ENCODE results near the gene SELENOI. TPM values are rescaled to one million over a fixed set of nuclear protein-coding genes. Genes with fewer than 3 reads are reported as not detected.

SELENOI gene
- total RNA-seq (9.1 TPM), polyA plus RNA-seq (4.6 TPM)
- long read RNA-seq, donor 1, result 0 reads
- long read RNA-seq, donor 2, full-length matches to known transcripts, result 3 of 3 reads
- long read RNA-seq, donor 2, partial matches to known transcripts, result 0 of 3 reads
- long read RNA-seq, donor 2, other reads (novel, unspliced or antisense), result 0 of 3 reads
- long read RNA-seq, donor 3, full-length matches to known transcripts, result 3 of 3 reads
- long read RNA-seq, donor 3, partial matches to known transcripts, result 0 of 3 reads
- long read RNA-seq, donor 3, other reads (novel, unspliced or antisense), result 0 of 3 reads
- long read RNA-seq, donor 4, full-length matches to known transcripts, result 1 of 1 reads
- long read RNA-seq, donor 4, partial matches to known transcripts, result 0 of 1 reads
- long read RNA-seq, donor 4, other reads (novel, unspliced or antisense), result 0 of 1 reads
- long read RNA-seq, donor 5, full-length matches to known transcripts, result 1 of 1 reads
- long read RNA-seq, donor 5, partial matches to known transcripts, result 0 of 1 reads
- long read RNA-seq, donor 5, other reads (novel, unspliced or antisense), result 0 of 1 reads
- long read RNA-seq, donor 6, result 0 reads
- long read RNA-seq, donor 7, result 0 reads
- long read RNA-seq, donor 8, result 0 reads
- long read RNA-seq, donor 9, result 0 reads
- long read RNA-seq, donor 10, partial matches to known transcripts, result 0 of 1 reads
- long read RNA-seq, donor 10, other reads (novel, unspliced or antisense), result 0 of 1 reads

- WGBS, result under 1% methylated on average over 80 of the region's 80 CpGs
- peak within 1 kb of the TSS; percentile 57 to 84 for H3K4me3 ChIP-seq (ENCODE audit: low read length in 2 of 2)
- peak within 1 kb of the TSS; percentile 95 to 96 for H3K27ac ChIP-seq (ENCODE audit: low read depth in 1 of 2, low read length in 1 of 2)
- H3K4me1 ChIP-seq (ENCODE audit: control insufficient read depth in 2 of 2, insufficient read depth in 2 of 2, low read length in 2 of 2), result peaks cover 7 to 17% of the 10 kb centered on the region in 2 donors
- H3K27me3 ChIP-seq (ENCODE audit: control insufficient read depth in 2 of 2, insufficient read depth in 1 of 2, low read length in 1 of 2), result no peaks in the 10 kb centered on the region
- H3K36me3 ChIP-seq (ENCODE audit: control insufficient read depth in 2 of 2, insufficient read depth in 2 of 2, low read length in 1 of 2), result no peaks in the 10 kb centered on the region
- peak; percentile 98 to 100 (median 99) for DNase-seq (ENCODE audit: low read depth in 6 of 9, low spot score in 9 of 9)
- no peaks in the 10 kb centered on the region for H3K9me3 ChIP-seq (ENCODE audit: control insufficient read depth in 2 of 2, insufficient read depth in 1 of 2, low read length in 1 of 2)
Observed at GRCh38 chr2:26345545-26346453, at the start of gene SELENOI. TSS of gene SELENOI (plus strand) at chr2:26346143. CDS start at chr2:26346233, 90 bp downstream.

- Histone ChIP-seq H3K9me3 (ENCODE audit: control insufficient read depth in 2 of 2, insufficient read depth in 1 of 2, low read length in 1 of 2) (no peaks in the 10 kb centered on the region), H3K4me3 (ENCODE audit: low read length in 2 of 2) (no peak overlapping the region), H3K36me3 (ENCODE audit: control insufficient read depth in 2 of 2, insufficient read depth in 2 of 2, low read length in 1 of 2) (no peaks in the 10 kb centered on the region), H3K27me3 (ENCODE audit: control insufficient read depth in 2 of 2, insufficient read depth in 1 of 2, low read length in 1 of 2) (peaks cover 2 to 15% of the 10 kb centered on the region in 2 donors), H3K27ac (ENCODE audit: low read depth in 1 of 2, low read length in 1 of 2) (no peak overlapping the region), H3K4me1 (ENCODE audit: control insufficient read depth in 2 of 2, insufficient read depth in 2 of 2, low read length in 2 of 2) (peaks cover 0 to 19% of the 10 kb centered on the region in 2 donors)
- DNase-seq (ENCODE audit: low read depth in 6 of 9, low spot score in 9 of 9), result no peak
- WGBS, result 92% methylated on average over 3 of the region's 3 CpGs
Observed at GRCh38 chr2:26297061-26297460, 48.9 kb upstream of the SELENOI start.

- Histone ChIP-seq H3K9me3 (ENCODE audit: control insufficient read depth in 2 of 2, insufficient read depth in 1 of 2, low read length in 1 of 2) (no peaks in the 10 kb centered on the region), H3K4me3 (ENCODE audit: low read length in 2 of 2) (peak overlapping the region; percentile 61 to 70), H3K27me3 (ENCODE audit: control insufficient read depth in 2 of 2, insufficient read depth in 1 of 2, low read length in 1 of 2) (peaks cover 2 to 15% of the 10 kb centered on the region in 2 donors), H3K4me1 (ENCODE audit: control insufficient read depth in 2 of 2, insufficient read depth in 2 of 2, low read length in 2 of 2) (peaks cover 0 to 19% of the 10 kb centered on the region in 2 donors), H3K36me3 (ENCODE audit: control insufficient read depth in 2 of 2, insufficient read depth in 2 of 2, low read length in 1 of 2) (no peaks in the 10 kb centered on the region), H3K27ac (ENCODE audit: low read depth in 1 of 2, low read length in 1 of 2) (peak overlapping the region; percentile 80 to 87)
- WGBS, result 25% methylated on average over 17 of the region's 17 CpGs
- DNase-seq (ENCODE audit: low read depth in 6 of 9, low spot score in 9 of 9), result peak in 1 of 9 donors; percentile 6
Observed at GRCh38 chr2:26298286-26298637, 47.7 kb upstream of the SELENOI start.

- peak overlapping the region; percentile 80 to 87 for H3K27ac ChIP-seq (ENCODE audit: low read depth in 1 of 2, low read length in 1 of 2)
- H3K4me1 ChIP-seq (ENCODE audit: control insufficient read depth in 2 of 2, insufficient read depth in 2 of 2, low read length in 2 of 2), result peaks cover 0 to 19% of the 10 kb centered on the region in 2 donors
Observed at GRCh38 chr2:26298638-26299393, 47.1 kb upstream of the SELENOI start.

GRCh38 chr2:26299471-26300101, 46.4 kb upstream of the SELENOI start:
- H3K9me3 ChIP-seq (ENCODE audit: control insufficient read depth in 2 of 2, insufficient read depth in 1 of 2, low read length in 1 of 2), result no peaks in the 10 kb centered on the region
- peak overlapping the region; percentile 61 to 70 for H3K4me3 ChIP-seq (ENCODE audit: low read length in 2 of 2)
- no peaks in the 10 kb centered on the region for H3K36me3 ChIP-seq (ENCODE audit: control insufficient read depth in 2 of 2, insufficient read depth in 2 of 2, low read length in 1 of 2)
- DNase-seq (ENCODE audit: low read depth in 6 of 9, low spot score in 9 of 9), result peak; percentile 29 to 78 (median 43)
- peak overlapping the region; percentile 80 to 81 for H3K27ac ChIP-seq (ENCODE audit: low read depth in 1 of 2, low read length in 1 of 2)
- peaks cover 0 to 19% of the 10 kb centered on the region in 2 donors for H3K4me1 ChIP-seq (ENCODE audit: control insufficient read depth in 2 of 2, insufficient read depth in 2 of 2, low read length in 2 of 2)
- H3K27me3 ChIP-seq (ENCODE audit: control insufficient read depth in 2 of 2, insufficient read depth in 1 of 2, low read length in 1 of 2), result peaks cover 2 to 15% of the 10 kb centered on the region in 2 donors
- whole genome bisulfite sequencing, result 1% methylated on average over 9 of the region's 9 CpGs

More at GRCh38 chr2:26298638-26299393, 47.1 kb upstream of the SELENOI start:
- DNase-seq (ENCODE audit: low read depth in 6 of 9, low spot score in 9 of 9), result peak; percentile 12 to 65 (median 31)
- Histone ChIP-seq H3K27me3 (ENCODE audit: control insufficient read depth in 2 of 2, insufficient read depth in 1 of 2, low read length in 1 of 2) (peaks cover 2 to 15% of the 10 kb centered on the region in 2 donors), H3K36me3 (ENCODE audit: control insufficient read depth in 2 of 2, insufficient read depth in 2 of 2, low read length in 1 of 2) (no peaks in the 10 kb centered on the region), H3K4me3 (ENCODE audit: low read length in 2 of 2) (peak overlapping the region; percentile 61 to 70), H3K9me3 (ENCODE audit: control insufficient read depth in 2 of 2, insufficient read depth in 1 of 2, low read length in 1 of 2) (no peaks in the 10 kb centered on the region)
- WGBS, result 3% methylated on average over 30 of the region's 30 CpGs

GRCh38 chr2:26300234-26300925, 45.6 kb upstream of the SELENOI start:
- 72% methylated on average over 22 of the region's 22 CpGs for WGBS
- peaks cover 0 to 19% of the 10 kb centered on the region in 2 donors for H3K4me1 ChIP-seq (ENCODE audit: control insufficient read depth in 2 of 2, insufficient read depth in 2 of 2, low read length in 2 of 2)
- H3K9me3 ChIP-seq (ENCODE audit: control insufficient read depth in 2 of 2, insufficient read depth in 1 of 2, low read length in 1 of 2), result no peaks in the 10 kb centered on the region
- peak overlapping the region; percentile 74 to 80 for H3K27ac ChIP-seq (ENCODE audit: low read depth in 1 of 2, low read length in 1 of 2)
- peak in 5 of 9 donors; percentile 8 to 50 (median 9) for DNase-seq (ENCODE audit: low read depth in 6 of 9, low spot score in 9 of 9)
- no peaks in the 10 kb centered on the region for H3K36me3 ChIP-seq (ENCODE audit: control insufficient read depth in 2 of 2, insufficient read depth in 2 of 2, low read length in 1 of 2)
- peak overlapping the region in 1 of 2 donors; percentile 70 for H3K4me3 ChIP-seq (ENCODE audit: low read length in 2 of 2)
- peaks cover 2 to 15% of the 10 kb centered on the region in 2 donors for H3K27me3 ChIP-seq (ENCODE audit: control insufficient read depth in 2 of 2, insufficient read depth in 1 of 2, low read length in 1 of 2)

- peaks cover 2 to 9% of the 10 kb centered on the region in 2 donors for H3K27me3 ChIP-seq (ENCODE audit: control insufficient read depth in 2 of 2, insufficient read depth in 1 of 2, low read length in 1 of 2)
- 98% methylated on average over 6 of the region's 6 CpGs for WGBS
Observed at GRCh38 chr2:26302846-26303245, 43.1 kb upstream of the SELENOI start.

More at GRCh38 chr2:26302846-26303245, 43.1 kb upstream of the SELENOI start:
- H3K4me1 ChIP-seq (ENCODE audit: control insufficient read depth in 2 of 2, insufficient read depth in 2 of 2, low read length in 2 of 2), result peaks cover 0 to 19% of the 10 kb centered on the region in 2 donors
- no peaks in the 10 kb centered on the region for H3K36me3 ChIP-seq (ENCODE audit: control insufficient read depth in 2 of 2, insufficient read depth in 2 of 2, low read length in 1 of 2)
- H3K4me3 ChIP-seq (ENCODE audit: low read length in 2 of 2), result no peak overlapping the region
- DNase-seq (ENCODE audit: low read depth in 6 of 9, low spot score in 9 of 9), result no peak
- no peak overlapping the region for H3K27ac ChIP-seq (ENCODE audit: low read depth in 1 of 2, low read length in 1 of 2)
- no peaks in the 10 kb centered on the region for H3K9me3 ChIP-seq (ENCODE audit: control insufficient read depth in 2 of 2, insufficient read depth in 1 of 2, low read length in 1 of 2)

All from thymus (tissue), 14 donors.